ENCODE data around the gene UGT2A3. TPM values are rescaled to one million over a fixed set of nuclear protein-coding genes. Genes with fewer than 3 reads are reported as not detected.
"Not testable (repeated sequence)": the region's sequence is repeated elsewhere in the genome, so short reads cannot be mapped to it uniquely, and the experiment has no call there.

UGT2A3 gene
- polyA plus RNA-seq (2012; ENCODE audit: missing spikeins), result not detected

DNA sequence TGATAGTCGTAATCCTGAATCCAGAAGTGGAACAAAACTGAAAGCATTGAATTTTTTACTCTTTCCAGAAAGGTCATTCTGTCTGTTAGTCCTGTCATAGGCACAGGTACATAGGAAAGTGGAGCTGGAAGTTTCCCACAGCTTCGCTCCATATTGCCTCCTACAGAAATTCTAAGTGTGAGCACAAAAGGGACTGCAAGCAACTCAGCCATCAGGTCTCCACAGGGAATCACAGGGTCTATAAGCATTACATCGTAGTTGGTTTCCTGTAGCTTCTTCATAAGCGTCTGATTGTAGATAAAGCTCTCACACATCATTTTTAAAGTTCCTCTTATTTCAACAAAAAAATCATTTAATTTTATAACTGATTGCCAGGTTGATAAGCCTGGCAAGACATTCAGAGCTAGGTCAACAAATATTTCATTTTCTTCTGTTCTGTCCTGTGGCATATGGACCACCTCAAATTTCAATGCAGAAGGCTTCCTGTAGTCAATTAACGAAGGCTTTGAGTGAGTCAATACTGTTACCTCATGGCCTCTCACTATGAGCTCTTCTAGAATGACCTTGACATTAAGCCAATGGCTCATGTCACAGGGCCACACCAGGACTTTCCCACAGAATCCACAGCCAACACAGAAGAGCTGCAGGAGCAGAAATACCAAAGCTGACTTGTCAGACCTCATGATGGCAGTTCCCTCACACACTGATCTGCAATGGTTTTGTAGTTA lies at the start of gene UGT2A3:
Gene UGT2A3, minus strand, starts transcription at position 727 of the 728 bp plus-strand sequence. Its CDS starts 44 bp downstream, at position 683.
- TF ChIP-seq POLR2A (IDR thresholded peaks at IDR 0.05; ENCODE audit: low read depth, low read length), result no peak
- no peak for TF ChIP-seq POLR2AphosphoS5 (IDR thresholded peaks at IDR 0.05; ENCODE audit: low read depth, low read length)
- TF ChIP-seq TAF1 (IDR thresholded peaks at IDR 0.05; ENCODE audit: borderline replicate concordance, low read depth, low read length), result no peak
- no peak for FAIRE-seq
- no peak for DNase-seq (ENCODE audit: insufficient read length)

DNA sequence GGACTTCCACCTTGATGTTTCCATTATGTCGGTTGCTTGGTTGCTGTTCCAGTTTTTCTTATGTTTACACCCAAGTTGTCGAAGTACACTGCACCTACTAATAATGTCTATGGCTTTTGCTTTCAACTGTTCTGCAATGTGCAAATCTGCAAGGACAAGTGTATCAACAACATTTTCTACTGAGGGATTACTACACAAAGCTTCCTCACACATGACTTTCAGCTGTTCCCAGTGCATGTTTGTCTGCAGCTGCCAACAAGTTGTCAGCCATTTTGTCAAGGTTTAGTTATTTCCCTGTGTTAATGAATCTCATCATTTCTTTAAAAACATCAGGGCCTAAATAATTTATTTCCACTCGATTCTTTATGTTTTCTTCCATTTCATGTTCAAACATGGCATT lies 45.4 kb upstream of the UGT2A3 start:
- peak; percentile 46 for FAIRE-seq
- no peak for TF ChIP-seq POLR2A (IDR thresholded peaks at IDR 0.05; ENCODE audit: low read depth, low read length)
- no peak for TF ChIP-seq POLR2AphosphoS5 (IDR thresholded peaks at IDR 0.05; ENCODE audit: low read depth, low read length)
- TF ChIP-seq TAF1 (IDR thresholded peaks at IDR 0.05; ENCODE audit: borderline replicate concordance, low read depth, low read length), result no peak
- no peak for DNase-seq (ENCODE audit: insufficient read length)

DNA sequence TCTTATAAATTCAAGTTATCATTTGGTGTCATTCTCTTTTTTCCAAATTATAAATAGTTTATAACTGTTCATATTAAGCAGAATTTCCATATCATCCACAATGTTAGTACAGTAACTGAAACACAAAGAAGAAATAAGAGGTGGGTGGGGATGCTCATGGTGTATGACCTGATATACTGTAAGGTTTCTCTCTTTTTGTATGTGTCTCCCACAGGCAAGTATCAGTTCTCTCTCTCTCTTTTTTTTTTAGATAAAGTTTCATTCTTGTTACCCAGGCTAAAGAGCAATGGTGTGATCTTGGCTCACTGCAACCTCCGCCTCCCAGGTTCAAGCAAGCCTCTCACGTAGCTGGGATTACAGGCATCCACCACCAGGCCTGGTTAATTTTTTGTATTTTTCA lies 43.7 kb upstream of the UGT2A3 start:
- TF ChIP-seq POLR2A (IDR thresholded peaks at IDR 0.05; ENCODE audit: low read depth, low read length) (no peak), TAF1 (IDR thresholded peaks at IDR 0.05; ENCODE audit: borderline replicate concordance, low read depth, low read length) (no peak), POLR2AphosphoS5 (IDR thresholded peaks at IDR 0.05; ENCODE audit: low read depth, low read length) (no peak)
- no peak for DNase-seq (ENCODE audit: insufficient read length)
- no peak for FAIRE-seq

DNA sequence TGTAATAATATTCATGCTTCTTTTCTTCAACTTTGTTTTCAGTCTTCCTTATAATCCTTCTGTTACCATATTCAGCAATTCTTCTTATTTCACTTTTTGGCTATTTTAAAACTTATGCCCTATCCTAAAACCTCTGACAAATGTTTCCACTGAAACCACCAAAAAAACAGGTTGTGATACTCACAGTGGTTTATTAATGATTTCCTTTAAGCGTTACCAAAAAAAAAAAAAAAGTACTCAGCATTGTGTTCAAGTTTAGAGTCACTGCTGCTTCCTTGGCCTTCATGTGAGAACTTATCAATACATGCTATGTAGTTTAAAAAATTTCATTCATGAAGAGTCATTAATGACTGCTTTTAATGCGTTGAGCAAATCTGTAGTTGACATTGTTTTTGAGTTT lies 35.4 kb upstream of the UGT2A3 start:
- DNase-seq (ENCODE audit: insufficient read length) (no peak), FAIRE-seq (no peak)
- TF ChIP-seq TAF1 (IDR thresholded peaks at IDR 0.05; ENCODE audit: borderline replicate concordance, low read depth, low read length), result no peak
- no peak for TF ChIP-seq POLR2A (IDR thresholded peaks at IDR 0.05; ENCODE audit: low read depth, low read length)
- no peak for TF ChIP-seq POLR2AphosphoS5 (IDR thresholded peaks at IDR 0.05; ENCODE audit: low read depth, low read length)

DNA sequence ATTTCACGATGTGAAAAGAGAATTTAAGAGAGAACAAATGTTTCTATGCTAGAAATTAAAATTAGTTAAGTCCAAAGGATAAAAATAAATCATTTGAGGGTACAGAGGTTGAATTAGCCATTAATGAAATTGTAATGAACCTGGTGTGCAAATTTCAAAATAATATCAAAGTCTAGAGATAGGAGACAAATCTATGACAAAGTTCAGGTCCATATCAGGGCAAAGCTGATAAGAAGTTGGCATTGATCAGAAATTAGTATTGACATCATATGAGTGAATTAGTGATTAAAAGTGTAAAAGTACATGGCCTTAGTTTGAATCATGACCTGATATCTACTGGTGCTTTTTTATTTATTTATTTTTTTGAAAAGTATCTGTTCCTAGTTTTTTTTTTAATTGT lies 33.8 kb upstream of the UGT2A3 start:
- no peak for DNase-seq (ENCODE audit: insufficient read length)
- TF ChIP-seq POLR2AphosphoS5 (IDR thresholded peaks at IDR 0.05; ENCODE audit: low read depth, low read length), result no peak
- TF ChIP-seq POLR2A (IDR thresholded peaks at IDR 0.05; ENCODE audit: low read depth, low read length), result no peak
- TF ChIP-seq TAF1 (IDR thresholded peaks at IDR 0.05; ENCODE audit: borderline replicate concordance, low read depth, low read length), result no peak
- no peak for FAIRE-seq

DNA sequence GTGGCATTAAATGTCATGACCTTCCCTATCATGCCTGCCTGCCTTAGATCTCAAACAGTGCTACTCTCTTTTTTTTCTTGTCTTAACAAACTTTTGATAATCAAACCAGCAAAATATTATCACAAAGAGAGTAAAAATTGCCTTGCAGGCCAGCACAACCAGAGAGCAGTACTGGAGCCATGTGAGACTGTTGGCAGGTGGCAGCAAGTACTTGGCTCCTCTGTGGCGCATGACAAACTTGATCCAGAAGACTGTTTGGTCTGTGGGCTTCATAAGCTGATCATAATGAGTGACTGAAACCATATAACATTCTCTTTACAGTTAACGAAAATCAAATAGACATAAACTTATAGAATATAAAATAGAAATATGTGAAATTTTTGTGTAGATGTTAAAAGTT lies 33.3 kb upstream of the UGT2A3 start:
- FAIRE-seq (no peak), DNase-seq (ENCODE audit: insufficient read length) (no peak)
- no peak for TF ChIP-seq POLR2AphosphoS5 (IDR thresholded peaks at IDR 0.05; ENCODE audit: low read depth, low read length)
- TF ChIP-seq POLR2A (IDR thresholded peaks at IDR 0.05; ENCODE audit: low read depth, low read length), result no peak
- TF ChIP-seq TAF1 (IDR thresholded peaks at IDR 0.05; ENCODE audit: borderline replicate concordance, low read depth, low read length), result no peak

DNA sequence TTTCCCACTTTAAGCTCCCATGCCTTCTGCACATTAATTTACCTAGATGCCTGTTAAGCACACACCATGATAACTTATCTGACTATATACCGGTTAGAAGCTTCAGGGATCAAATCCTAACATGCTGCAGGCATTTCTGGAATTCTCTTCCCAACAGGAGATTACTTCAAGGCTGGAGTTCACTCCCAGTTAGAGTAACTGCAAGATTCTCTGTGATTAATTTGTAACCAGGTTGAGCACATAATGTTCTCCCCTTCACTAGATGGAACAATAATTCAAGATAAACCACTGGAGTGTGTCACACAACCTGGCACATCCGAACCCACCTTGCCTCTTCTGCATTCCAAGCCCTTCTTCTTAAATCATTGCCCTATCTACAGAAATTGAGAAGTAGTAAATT lies 11.8 kb upstream of the UGT2A3 start:
- FAIRE-seq, result no peak
- no peak for DNase-seq (ENCODE audit: insufficient read length)
- TF ChIP-seq POLR2A (IDR thresholded peaks at IDR 0.05; ENCODE audit: low read depth, low read length) (no peak), POLR2AphosphoS5 (IDR thresholded peaks at IDR 0.05; ENCODE audit: low read depth, low read length) (no peak)

DNA sequence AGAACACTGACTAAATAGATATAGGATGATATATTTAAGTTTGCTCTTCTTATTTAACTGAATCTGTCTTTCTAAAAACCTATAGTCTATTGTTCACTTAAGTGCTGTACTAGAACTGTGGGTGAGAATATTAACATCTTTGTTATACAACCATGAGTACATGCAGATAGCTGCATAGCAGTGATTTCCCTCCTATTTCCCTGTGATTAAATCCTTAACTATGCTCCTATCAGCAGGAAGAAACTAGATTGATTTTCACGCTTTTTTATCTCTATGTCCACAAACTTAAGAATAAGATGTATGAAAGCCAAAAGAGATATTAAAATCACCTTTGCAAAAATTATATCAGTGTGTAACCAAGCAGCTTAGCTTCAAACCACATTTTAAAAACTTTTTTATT lies 11.3 kb upstream of the UGT2A3 start:
- FAIRE-seq (no peak), DNase-seq (ENCODE audit: insufficient read length) (no peak)
- TF ChIP-seq POLR2AphosphoS5 (IDR thresholded peaks at IDR 0.05; ENCODE audit: low read depth, low read length) (no peak), POLR2A (IDR thresholded peaks at IDR 0.05; ENCODE audit: low read depth, low read length) (no peak), TAF1 (IDR thresholded peaks at IDR 0.05; ENCODE audit: borderline replicate concordance, low read depth, low read length) (no peak)

DNA sequence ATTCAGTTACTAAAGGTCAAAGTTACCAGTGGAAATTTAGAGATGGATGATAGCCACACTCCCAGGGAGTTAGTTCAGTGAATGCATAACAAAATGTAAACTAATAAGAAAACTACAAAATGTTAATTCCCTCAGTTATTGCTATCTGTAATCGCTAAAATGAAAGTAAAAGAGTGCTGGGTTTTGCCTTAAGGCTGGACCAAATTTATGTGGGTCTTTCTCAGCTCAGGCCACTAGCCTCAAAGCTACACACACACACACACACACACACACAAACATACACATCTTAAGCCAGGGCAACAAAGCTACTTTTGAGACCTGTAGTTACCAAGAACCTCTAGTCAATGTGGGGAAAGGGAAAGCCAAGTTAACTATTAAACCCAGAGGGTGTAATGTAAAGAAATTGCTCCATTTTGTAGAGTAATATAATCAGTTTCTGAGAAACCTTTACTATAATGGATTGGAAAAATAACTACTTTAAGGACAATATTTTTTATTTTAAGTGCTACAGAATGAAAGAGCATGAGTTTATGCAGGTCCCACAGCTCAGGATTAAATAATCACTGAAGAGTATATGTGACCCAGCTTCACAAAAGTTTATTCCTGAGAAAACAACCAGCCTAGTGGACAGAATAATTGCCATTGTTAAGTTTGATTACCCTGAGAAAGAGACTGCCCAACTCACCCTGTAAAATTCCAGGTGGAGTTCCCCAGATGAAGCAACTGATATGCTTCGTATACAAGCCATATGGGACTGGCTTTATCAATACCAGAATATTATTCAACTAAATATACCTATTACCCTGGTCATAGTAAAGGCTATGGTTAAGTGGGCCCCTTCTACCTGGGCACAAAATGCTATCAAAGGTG lies 8.9 kb upstream of the UGT2A3 start:
- FAIRE-seq, result no peak
- DNase-seq (ENCODE audit: insufficient read length), result no peak
- TF ChIP-seq POLR2A (IDR thresholded peaks at IDR 0.05; ENCODE audit: low read depth, low read length) (no peak), TAF1 (IDR thresholded peaks at IDR 0.05; ENCODE audit: borderline replicate concordance, low read depth, low read length) (no peak), POLR2AphosphoS5 (IDR thresholded peaks at IDR 0.05; ENCODE audit: low read depth, low read length) (no peak)

DNA sequence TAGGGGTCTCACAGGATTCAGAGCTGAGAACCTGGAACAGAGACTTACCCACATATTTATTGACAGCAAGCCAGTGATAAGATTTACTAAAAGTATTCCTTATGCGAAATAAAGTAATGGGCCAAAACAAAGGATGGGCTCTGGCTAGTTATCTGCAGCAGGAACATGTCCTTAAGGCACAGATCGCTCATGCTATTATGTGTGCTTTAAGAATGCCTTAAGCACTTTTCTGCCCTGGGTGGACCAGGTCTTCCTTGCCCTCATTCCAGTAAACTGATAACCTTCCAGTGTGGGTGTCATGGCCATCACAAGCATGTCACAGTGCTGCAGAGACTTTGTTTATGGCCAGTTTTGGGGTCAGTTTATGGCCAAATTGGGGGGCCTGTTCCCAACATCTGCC lies 7.5 kb upstream of the UGT2A3 start:
- not testable (repeated sequence) for DNase-seq (ENCODE audit: insufficient read length); FAIRE-seq

DNA sequence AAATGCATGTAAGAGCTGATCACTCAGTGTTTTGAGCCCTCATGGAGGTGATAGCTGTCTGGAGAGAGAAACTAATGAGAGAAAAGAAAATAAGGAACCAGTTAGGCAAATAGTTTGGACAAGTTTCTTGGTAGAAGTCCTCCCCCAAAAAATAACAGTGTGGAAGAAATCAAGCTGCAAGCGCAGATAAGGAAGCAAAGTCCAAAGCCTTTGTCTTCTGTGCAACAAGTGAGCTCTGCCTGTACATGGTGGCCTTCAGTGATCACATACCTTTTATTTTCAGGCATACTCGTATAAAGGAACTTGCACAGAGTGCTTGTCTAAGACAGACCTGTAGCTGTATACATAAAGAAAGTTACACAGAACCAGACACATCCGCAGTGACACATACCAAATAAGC lies 2.5 kb upstream of the UGT2A3 start:
- FAIRE-seq (no peak), DNase-seq (ENCODE audit: insufficient read length) (no peak)

DNA sequence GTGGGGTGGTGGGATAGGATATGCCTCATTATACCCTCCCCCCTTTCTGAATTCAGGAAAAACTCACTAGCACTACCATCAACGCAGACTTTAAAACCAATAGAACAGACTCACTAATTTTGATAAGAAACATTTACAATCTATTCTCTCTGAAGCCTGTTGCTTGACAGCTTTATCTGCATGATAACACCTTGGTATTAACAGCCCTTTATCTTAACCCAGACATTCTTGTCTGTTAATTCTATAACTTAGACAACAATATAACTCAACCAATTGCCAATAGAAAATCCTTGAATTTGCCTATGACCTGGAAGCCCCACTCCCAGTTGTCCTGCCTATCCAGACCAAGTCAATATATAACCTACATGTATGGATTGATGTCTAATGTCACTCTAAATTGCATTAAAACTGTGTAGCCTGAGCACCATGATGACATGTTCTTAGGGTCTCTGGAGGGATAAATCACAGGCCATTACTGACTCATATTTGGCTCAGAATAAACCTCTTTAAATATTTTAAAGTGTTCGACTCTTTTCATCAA lies 1.5 kb upstream of the UGT2A3 start:
- TF ChIP-seq POLR2AphosphoS5 (IDR thresholded peaks at IDR 0.05; ENCODE audit: low read depth, low read length) (no peak), POLR2A (IDR thresholded peaks at IDR 0.05; ENCODE audit: low read depth, low read length) (no peak), TAF1 (IDR thresholded peaks at IDR 0.05; ENCODE audit: borderline replicate concordance, low read depth, low read length) (no peak)
- DNase-seq (ENCODE audit: insufficient read length), result no peak
- FAIRE-seq, result no peak

More for the DNA sequence above, 2.5 kb upstream of the UGT2A3 start:
- TF ChIP-seq TAF1 (IDR thresholded peaks at IDR 0.05; ENCODE audit: borderline replicate concordance, low read depth, low read length) (no peak), POLR2AphosphoS5 (IDR thresholded peaks at IDR 0.05; ENCODE audit: low read depth, low read length) (no peak), POLR2A (IDR thresholded peaks at IDR 0.05; ENCODE audit: low read depth, low read length) (no peak)

Data from GM12892 (cell line).